H7 (cell line): ENCODE measurements around the gene FRAS1. TPM values are rescaled to one million over a fixed set of nuclear protein-coding genes. Genes with fewer than 3 reads are reported as not detected.
"Not testable (repeated sequence)": the region's sequence is repeated elsewhere in the genome, so short reads cannot be mapped to it uniquely, and the experiment has no call there.

Source experiments
- DNase-seq: peaks from one replicate; pipeline ENCODE4 v3.0.0; 2012
- H3K27me3 ChIP-seq: 2 replicates; pipeline ENCODE4 v1.6.0; 2011; ENCODE audit warnings: mild to moderate bottlenecking, low read length; ENCODE audit not compliant: control insufficient read depth, insufficient read depth
- H3K36me3 ChIP-seq: replicated peaks from 2 replicates; pipeline ENCODE4 v1.5.1; 2011; ENCODE audit warnings: low read length; ENCODE audit not compliant: control insufficient read depth, insufficient read depth
- H3K4me3 ChIP-seq: 2 replicates; pipeline ENCODE4 v1.5.1; 2011; ENCODE audit warnings: low read depth, mild to moderate bottlenecking, control low read depth, low read length, moderate library complexity; ENCODE audit not compliant: insufficient read depth
- total RNA-seq: library from RNA; depleted of rRNA; stranded (reverse); fragments of >200 nt; shearing (Covaris generic); gene quantifications from 2 replicates; pipeline ENCODE4 v1.2.3, GENCODE V29; 2014

FRAS1 gene
- total RNA-seq, 1 experiment from 2014 or later: 20.9 TPM

GRCh38 chr4:78439328-78439727 is 382.2 kb downstream of the FRAS1 start:
- peaks cover 8% of the 10 kb centered on the region for H3K36me3 ChIP-seq
- no peaks in the 10 kb centered on the region for H3K27me3 ChIP-seq
- DNase-seq: no peak
- H3K4me3 ChIP-seq: no peak overlapping the region

GRCh38 chr4:78441756-78442155 is 384.6 kb downstream of the FRAS1 start:
- peaks cover 8% of the 10 kb centered on the region for H3K36me3 ChIP-seq
- no peak overlapping the region for H3K4me3 ChIP-seq
- H3K27me3 ChIP-seq: no peaks in the 10 kb centered on the region
- DNase-seq: no peak

- Histone ChIP-seq H3K27me3 (no peaks in the 10 kb centered on the region), H3K4me3 (no peak overlapping the region), H3K36me3 (peaks cover 8% of the 10 kb centered on the region)
- DNase-seq: no peak
Observed at GRCh38 chr4:78446619-78447018, 389.5 kb downstream of the FRAS1 start.

DNA sequence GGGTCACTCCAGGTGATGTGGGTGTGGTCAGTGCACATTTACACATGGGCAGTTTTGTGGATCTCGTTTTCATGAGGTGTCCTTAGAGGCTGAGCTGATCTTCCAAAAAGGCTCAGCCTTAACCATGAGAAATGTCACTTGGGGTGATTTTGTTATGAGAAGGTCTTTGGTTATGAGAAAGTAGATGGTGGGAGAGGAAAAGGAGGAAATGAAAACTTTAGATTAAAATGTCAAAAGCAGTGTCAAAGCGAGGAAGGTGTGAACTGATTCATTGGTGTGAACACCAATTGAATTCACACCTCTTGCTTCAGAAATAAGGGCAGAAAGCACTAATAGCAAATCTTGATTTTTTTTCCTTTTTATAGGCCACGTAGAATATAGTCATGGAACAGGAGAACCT is 394.3 kb downstream of the FRAS1 start:
- Histone ChIP-seq H3K27me3 (no peaks in the 10 kb centered on the region), H3K36me3 (peaks cover 10% of the 10 kb centered on the region), H3K4me3 (no peak overlapping the region)
- DNase-seq: no peak

DNA sequence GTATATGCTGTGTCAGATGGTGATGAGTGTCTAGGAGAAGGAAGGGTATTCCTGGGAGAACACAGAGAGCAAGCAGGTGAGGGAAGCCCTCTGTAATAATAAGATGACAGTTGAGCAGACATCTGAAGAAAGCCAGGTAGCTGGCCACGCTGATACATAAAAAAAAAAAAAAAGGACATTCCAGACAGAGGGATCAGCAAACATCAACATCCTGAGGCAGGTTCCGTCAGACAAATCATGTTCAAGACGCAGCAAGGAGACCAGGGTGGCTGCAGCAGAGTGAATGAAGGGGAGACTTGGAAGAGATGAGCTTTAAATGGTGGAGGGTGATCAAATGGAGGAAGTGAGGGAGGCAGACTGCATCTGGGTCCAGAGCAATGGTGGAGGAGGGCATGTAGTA is 396.9 kb downstream of the FRAS1 start:
- Histone ChIP-seq H3K36me3 (peaks cover 11% of the 10 kb centered on the region), H3K4me3 (no peak overlapping the region)

DNA sequence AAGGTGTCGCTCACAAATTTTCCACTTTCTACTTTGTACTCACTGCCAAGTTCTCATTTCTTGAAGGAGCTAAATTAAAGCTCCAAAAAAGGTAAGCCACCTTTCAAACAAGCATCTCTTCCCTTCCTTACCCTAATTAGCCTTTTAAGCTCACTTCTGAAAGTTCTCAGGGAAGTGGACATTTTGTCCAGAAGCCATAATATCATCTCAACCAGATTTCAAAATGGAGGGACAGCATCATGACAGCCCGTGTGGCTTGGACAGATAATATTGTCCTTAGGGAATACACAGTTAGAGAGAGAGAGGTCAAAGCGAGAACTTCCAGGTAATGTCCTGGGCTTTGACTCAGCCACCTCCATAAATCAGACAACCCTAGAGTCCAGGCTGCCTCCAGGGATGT is 400.6 kb downstream of the FRAS1 start:
- no peaks in the 10 kb centered on the region for H3K27me3 ChIP-seq
- DNase-seq: no peak
- H3K4me3 ChIP-seq: no peak overlapping the region
- peaks cover 6% of the 10 kb centered on the region; the same call in 1 of the 2 replicates for H3K36me3 ChIP-seq

More for the DNA sequence above, 396.9 kb downstream of the FRAS1 start:
- no peaks in the 10 kb centered on the region for H3K27me3 ChIP-seq
- no peak for DNase-seq

DNA sequence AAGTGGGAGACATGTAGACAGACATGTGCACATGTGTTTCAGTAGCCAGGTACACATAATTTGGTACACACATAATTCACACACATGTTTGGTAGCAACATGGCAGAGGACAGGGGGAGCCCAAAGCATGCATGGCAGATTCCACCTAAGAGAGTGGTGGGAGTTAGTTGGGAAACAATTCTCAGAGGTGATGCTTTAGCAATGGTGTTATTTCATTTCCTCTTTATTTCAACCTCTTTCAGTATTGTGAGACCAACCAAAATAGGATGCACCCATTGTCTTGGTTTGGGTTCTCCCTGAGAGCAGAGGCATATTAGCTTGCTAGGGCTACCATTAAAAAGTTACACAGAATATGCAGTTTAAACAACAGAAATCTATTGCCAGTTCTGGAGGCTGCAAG is 402.2 kb downstream of the FRAS1 start:
- H3K27me3 ChIP-seq: no peaks in the 10 kb centered on the region
- H3K36me3 ChIP-seq: peaks cover 6% of the 10 kb centered on the region
- DNase-seq: no peak
- H3K4me3 ChIP-seq: no peak overlapping the region

- Histone ChIP-seq H3K27me3 (no peaks in the 10 kb centered on the region), H3K36me3 (peaks cover 10% of the 10 kb centered on the region)
Observed at GRCh38 chr4:78460368-78460767, 403.2 kb downstream of the FRAS1 start.

DNA sequence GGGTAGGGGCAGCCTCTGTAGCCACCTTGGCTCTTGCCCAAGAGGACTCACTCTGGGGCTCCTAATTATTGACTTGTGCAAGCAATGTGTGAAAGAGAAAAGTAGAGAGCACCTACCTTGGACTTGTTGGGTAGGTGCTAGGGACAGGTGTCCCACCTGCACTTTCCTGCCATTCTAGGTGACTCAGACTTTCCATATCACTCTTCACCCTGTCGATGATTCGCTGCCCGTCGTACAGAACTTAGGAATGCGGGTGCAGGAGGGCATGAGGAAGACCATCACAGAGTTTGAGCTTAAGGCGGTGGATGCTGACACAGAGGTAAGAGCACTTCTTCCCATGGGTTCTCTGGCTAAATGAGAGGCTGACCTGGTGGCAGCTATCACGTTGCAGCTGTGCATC is 407.1 kb downstream of the FRAS1 start:
- Histone ChIP-seq H3K36me3 (peaks cover 10% of the 10 kb centered on the region), H3K27me3 (no peaks in the 10 kb centered on the region), H3K4me3 (no peak overlapping the region)
- DNase-seq: no peak

More at GRCh38 chr4:78460368-78460767, 403.2 kb downstream of the FRAS1 start:
- no peak overlapping the region for H3K4me3 ChIP-seq
- no peak for DNase-seq

DNA sequence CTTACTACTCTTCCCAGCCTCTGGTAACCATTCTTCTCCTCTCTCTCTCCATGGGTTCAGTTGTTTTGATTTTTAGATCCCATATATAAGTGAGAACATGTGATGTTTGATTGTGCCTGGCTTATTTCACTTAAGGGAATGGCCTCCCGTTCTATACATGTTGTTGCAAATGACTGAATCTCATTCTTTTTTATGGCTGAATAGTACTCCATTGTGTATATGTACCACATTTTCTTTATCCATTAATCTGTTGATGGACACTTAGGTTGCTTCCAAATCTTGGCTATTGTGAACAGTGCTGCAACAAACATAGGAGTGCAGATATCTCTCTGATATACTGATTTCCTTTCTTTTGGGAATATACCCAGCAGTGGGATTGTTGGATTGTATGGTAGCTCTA is 410.1 kb downstream of the FRAS1 start:
- peaks cover 18% of the 10 kb centered on the region for H3K36me3 ChIP-seq
- DNase-seq, H3K4me3 ChIP-seq, H3K27me3 ChIP-seq: not testable (repeated sequence)

DNA sequence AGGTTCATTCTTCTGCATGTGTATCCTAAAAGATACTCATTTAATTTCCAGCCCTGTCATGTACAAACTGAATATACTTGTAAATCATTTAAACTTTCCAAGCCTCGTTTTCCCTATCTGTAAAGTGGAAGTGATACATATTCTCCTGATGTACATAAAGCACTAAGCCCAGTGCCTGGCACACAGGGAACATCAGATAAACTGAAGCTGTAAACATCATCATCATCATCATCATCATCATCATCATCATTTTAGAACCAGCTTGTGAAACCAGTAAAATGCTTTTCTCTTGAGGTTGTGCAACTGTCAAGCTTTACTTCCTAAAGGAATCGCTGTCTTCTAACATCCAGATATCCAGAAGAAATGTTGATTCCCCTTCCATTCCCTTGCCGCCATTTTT is 411.1 kb downstream of the FRAS1 start:
- H3K36me3 ChIP-seq: peaks cover 18% of the 10 kb centered on the region
- DNase-seq: no peak
- no peaks in the 10 kb centered on the region for H3K27me3 ChIP-seq
- H3K4me3 ChIP-seq: no peak overlapping the region

DNA sequence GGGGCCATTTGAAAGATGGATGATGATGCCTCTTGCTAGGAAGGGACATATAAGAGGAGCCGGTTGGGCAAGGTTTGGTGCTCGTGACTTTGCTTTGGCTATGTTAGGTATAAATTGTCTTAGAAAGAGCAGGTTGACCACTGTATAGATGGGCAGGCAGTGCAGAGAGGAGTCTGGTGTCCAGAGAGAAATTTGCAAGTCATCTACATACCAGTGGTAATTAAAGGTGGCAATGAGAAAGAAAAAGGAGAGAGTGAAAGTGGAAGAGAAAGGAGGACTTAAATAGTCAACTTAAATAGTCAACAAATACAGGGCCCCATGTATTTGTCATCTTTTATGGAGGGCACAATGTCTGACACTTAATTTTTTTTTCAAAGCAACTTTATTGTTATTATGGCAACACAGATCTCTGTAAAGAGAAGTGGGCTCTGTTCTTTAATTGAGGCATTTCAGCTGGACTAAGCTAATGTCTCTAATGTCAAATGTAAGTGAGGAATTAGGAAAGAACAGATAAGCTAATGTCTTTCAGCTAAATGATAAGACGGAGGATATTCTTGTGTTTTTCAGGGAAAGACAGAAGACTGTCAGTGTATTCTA is 419.1 kb downstream of the FRAS1 start:
- peaks cover 10% of the 10 kb centered on the region for H3K36me3 ChIP-seq
- DNase-seq: no peak
- H3K4me3 ChIP-seq: no peak overlapping the region
- no peaks in the 10 kb centered on the region for H3K27me3 ChIP-seq

DNA sequence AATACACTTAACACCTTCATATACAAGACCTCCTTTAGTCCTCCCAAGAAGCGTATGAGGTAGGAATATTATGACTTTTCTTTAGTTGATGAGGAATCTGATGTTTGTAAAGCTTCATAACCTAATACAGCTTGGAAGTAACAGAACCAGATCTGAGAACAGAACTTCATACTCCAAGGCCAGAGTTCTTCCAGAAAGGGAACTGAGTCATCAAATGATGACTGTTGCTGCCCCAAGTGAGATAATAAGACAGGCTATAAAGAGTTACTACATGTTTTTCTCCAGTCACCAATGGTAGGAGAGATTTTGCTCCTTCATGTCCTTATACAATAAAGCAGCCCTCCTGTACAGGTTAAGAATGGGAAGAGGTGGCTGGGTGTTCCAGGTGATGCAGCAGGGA is 420.2 kb downstream of the FRAS1 start:
- H3K4me3 ChIP-seq: no peak overlapping the region
- H3K36me3 ChIP-seq: peaks cover 7% of the 10 kb centered on the region
- H3K27me3 ChIP-seq: no peaks in the 10 kb centered on the region
- no peak for DNase-seq

DNA sequence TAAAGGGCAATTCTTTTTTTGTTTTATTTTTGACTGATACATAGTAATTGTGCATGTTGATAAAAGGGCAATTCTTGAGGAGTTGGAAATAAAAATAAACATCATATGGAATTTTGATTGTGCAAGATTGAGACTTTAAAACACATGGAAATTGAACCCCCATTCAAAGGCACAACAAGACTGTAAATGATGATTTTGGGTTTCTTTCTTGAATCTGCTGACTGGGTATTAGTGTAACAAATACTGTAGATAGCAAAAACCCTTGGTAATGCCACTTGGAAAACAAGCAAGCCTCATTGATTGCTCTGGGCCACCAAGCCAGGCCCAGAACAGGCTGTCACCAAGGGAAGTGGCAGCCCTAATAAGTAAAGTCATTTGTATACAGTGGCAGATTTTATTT is 421.4 kb downstream of the FRAS1 start:
- Histone ChIP-seq H3K36me3 (peaks cover 9% of the 10 kb centered on the region), H3K4me3 (no peak overlapping the region), H3K27me3 (no peaks in the 10 kb centered on the region)
- no peak for DNase-seq

GRCh38 chr4:78480286-78480685 is 423.2 kb downstream of the FRAS1 start:
- Histone ChIP-seq H3K4me3 (no peak overlapping the region), H3K36me3 (peaks cover 8% of the 10 kb centered on the region), H3K27me3 (no peaks in the 10 kb centered on the region)
- no peak for DNase-seq

- peaks cover 8% of the 10 kb centered on the region for H3K36me3 ChIP-seq
- no peak overlapping the region for H3K4me3 ChIP-seq
- no peak for DNase-seq
- no peaks in the 10 kb centered on the region for H3K27me3 ChIP-seq
Observed at GRCh38 chr4:78481180-78481579, 424.1 kb downstream of the FRAS1 start.
